ENCODE measurements around the gene SKAP2.

SKAP2 gene

DNA sequence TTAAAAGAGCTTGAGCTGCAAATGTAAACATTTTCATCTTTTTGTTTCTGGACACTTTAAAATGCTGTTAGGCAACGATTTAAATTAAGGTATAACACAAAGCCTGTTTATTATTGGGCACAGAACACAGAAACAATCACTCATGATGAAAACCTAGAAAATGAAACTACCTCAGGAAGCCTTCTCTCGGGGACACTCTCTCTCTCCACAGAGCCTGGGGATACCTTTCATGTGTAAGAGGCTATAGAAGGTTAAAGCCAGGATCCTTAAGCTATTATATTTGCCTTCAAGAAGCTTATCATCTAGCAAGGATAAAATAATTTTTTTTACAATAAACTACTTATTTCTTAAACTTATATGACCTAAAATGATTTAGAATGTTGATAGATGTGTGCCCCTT lies 194.1 kb downstream of the SKAP2 start:
- in situ Hi-C loops (cut with MboI; ENCODE audit: low sequenced_read_pairs): loop anchor here (25.0 kb wide), 1 partner anchor 783 kb away; no protein-coding TSS in a partner anchor

DNA sequence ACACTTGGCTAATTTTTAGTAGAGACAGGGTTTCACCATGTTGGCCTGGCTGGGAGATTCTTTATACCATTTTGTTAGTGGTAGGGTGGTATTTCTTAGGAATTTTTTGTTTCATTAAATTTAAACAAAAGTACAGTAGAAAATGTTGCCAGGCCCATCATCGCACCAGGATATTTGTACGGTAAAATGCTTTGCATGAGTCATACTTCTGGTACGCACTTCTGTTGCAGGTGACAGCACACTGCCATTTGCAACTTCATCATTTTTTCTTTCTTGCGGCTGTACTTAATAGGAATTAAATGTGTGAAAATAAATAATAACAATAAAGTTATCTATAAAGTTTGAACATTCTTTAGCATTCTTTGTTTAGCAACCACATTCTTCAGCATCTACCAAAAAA lies 195.6 kb downstream of the SKAP2 start:
- in situ Hi-C loops (cut with MboI; ENCODE audit: low sequenced_read_pairs): loop anchor here (25.0 kb wide), 1 partner anchor 782 kb away; no protein-coding TSS in a partner anchor

- in situ Hi-C loops (cut with MboI; ENCODE audit: low sequenced_read_pairs): loop anchor here (25.0 kb wide), 1 partner anchor 780 kb away; no protein-coding TSS in a partner anchor
These were observed 196.8 kb downstream of the SKAP2 start for GRCh38 chr7:26667514-26668133.

DNA sequence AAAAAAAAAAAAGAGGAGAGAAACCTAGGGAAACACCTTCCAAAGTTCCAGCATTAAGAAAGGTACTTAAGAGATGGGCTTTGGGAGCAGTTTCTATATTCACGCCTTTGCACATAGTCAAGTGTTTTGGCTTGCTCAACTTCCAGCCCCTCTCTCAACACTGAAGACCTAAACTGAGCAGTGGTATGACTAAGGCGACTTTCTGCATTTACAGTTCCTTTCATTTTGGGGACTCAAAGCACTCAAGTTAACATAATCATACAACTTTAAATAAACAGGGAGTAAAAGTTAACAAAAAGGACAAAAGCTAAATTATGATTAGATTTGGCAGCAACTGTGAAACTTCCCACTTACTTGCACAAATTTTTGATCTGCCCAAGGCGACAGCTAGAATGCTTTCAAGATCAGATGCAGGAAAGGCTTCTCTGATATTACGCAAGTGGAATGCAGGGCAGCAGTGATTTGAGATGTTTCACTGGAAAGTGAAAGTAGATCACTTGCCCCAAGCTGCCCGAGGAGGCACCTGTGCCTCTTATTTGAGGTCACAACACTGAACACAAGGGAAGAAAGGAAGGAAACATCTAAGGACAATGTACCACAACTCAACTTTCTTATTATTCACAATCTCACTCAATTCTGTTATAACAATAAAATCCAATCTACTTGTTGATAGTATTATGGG lies 199.5 kb downstream of the SKAP2 start:
- in situ Hi-C loops (cut with MboI; ENCODE audit: low sequenced_read_pairs): loop anchor here (25.0 kb wide), 1 partner anchor 778 kb away; no protein-coding TSS in a partner anchor

DNA sequence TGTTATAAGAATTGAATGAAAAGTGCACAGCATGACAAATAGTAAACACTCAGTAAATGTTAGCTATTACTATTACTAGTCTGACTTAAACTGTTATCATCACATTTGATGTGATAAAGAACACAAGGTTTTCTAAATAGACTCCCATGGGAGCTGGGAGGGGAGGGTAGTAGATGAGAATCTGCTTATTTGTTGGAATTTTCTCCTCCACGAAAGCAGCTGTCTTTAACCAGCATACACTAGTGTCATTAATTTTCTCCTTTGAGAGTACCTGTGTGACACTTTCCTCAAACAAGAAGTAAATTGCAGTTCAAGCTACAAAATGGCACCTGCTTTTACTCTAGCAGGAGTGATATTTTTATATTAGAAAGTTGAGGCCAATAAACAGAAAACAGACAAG lies 200.1 kb downstream of the SKAP2 start:
- in situ Hi-C loops (cut with MboI; ENCODE audit: low sequenced_read_pairs): loop anchor here (25.0 kb wide), 1 partner anchor 777 kb away; no protein-coding TSS in a partner anchor

DNA sequence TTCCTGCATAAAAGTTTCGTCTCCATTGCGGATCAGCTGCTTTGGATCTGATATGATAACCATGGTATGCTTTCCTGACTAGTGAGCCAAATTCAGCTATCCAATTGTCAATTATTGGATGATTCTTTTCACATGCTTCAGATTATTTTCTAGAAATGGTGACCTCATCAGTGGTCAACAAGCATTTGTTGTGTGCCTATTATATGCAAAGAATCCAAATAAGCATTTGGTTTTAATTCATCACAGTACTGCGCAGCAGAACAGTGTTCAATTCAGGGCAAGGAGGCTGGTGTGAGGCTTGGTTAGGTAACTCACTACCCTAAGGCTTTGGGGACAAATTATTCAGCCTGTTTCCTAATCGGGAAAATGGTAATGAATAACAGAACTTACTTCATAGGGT lies 200.5 kb downstream of the SKAP2 start:
- in situ Hi-C loops (cut with MboI; ENCODE audit: low sequenced_read_pairs): loop anchor here (25.0 kb wide), 1 partner anchor 777 kb away; no protein-coding TSS in a partner anchor

DNA sequence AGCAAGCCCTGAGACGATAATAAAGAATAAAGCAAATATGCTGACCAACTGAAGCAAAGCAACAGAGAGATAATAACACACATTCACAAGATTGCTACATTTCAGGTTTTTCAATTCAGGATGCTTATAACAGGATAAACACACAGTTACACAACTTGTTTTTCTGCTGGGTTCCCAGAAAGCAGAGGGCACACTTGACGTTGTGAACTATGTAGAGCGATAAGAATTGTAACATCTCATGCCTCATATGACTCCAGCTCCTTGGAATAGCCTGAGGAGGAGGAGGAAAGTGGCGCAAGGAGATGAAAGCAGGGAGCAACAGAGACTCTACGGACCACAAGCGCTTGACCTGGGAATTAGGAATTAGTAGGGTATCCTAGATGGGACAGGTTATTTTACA lies 201.7 kb downstream of the SKAP2 start:
- in situ Hi-C loops (cut with MboI; ENCODE audit: low sequenced_read_pairs): loop anchor here (25.0 kb wide), 1 partner anchor 775 kb away; no protein-coding TSS in a partner anchor

DNA sequence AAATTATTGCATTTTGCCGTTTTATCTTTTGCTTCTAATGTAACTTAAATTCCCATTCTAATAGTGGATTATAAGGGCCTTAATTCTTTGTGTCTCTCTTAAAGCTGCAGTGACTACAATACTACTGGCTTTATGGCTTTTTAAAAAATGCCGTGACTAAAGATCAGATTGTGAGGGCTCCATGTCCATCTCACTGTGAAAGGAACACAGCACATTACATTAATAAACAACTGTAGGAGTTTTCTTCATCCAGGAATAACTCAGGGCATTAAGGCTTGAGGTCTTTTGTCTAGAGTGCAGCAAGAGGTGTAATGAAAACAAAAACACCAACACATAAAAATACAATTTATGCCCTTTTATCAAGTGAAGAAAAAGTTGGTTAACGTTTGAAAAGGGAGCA lies 205.3 kb downstream of the SKAP2 start:
- in situ Hi-C loops (cut with MboI; ENCODE audit: low sequenced_read_pairs): loop anchor here (10.0 to 25.0 kb wide), 2 partner anchors 284 to 772 kb away; no protein-coding TSS in a partner anchor

DNA sequence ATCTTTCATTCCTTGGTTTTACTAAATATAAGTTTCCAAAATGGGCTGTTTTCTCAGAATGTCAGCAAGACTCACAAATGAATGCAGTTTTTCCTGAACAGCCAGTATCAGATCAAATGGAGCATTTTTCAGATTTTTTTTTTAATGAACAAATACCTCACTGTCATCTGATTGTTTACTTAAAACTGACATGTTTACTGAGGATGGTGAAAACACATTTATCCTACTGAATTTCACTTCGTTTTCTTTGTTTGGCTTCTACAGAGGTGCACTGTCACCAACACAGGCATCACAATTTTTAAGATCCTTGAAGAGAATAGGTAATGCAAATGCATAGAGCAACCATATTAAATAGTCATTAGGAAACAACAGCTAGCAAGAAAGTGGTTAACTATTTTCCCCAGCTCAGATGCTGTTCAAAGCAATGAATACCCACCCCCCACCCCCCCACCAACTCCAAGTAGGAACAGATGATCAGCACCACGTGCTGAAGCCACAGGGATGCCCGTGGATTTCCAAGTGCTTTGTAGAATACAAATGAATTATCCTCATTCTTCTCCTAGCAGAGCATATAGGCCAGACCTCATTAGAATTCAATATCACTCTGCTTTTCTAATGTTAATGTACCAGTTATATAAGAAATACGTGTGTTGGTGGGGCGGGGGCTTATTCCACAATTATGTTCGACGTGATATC lies 205.9 kb downstream of the SKAP2 start:
- in situ Hi-C loops (cut with MboI; ENCODE audit: low sequenced_read_pairs): loop anchor here (10.0 to 25.0 kb wide), 2 partner anchors 284 to 771 kb away; no protein-coding TSS in a partner anchor

- in situ Hi-C loops (cut with MboI; ENCODE audit: low sequenced_read_pairs): loop anchor here (10.0 to 25.0 kb wide), 2 partner anchors 283 to 771 kb away; no protein-coding TSS in a partner anchor
These were observed 206.6 kb downstream of the SKAP2 start for GRCh38 chr7:26657686-26658388.

DNA sequence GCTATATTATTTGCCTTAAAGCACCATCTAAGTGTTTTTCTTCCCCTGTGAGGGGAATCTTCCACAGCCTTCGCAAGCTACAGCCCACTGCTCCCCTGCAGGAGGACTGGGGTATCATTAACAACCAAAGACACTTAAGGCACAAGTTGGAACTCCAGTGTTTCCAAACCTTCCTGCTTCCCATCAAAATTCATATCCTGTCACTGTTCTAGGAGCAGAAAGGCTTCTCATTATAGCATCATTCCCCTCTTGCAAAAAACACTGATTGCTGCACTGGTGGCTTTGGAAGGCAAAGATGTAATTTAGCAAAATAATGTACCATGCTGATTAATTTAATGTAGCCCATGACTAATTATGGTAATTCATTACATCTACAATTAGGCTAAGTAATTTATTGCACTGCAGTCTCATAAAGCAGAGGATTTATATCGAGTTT lies 207.2 kb downstream of the SKAP2 start:
- in situ Hi-C loops (cut with MboI; ENCODE audit: low sequenced_read_pairs): loop anchor here (10.0 to 25.0 kb wide), 2 partner anchors 282 to 770 kb away; no protein-coding TSS in a partner anchor

- in situ Hi-C loops (cut with MboI; ENCODE audit: low sequenced_read_pairs): loop anchor here (10.0 to 25.0 kb wide), 2 partner anchors 282 to 769 kb away; no protein-coding TSS in a partner anchor
These were observed 207.7 kb downstream of the SKAP2 start for GRCh38 chr7:26656735-26657134.

- in situ Hi-C loops (cut with MboI; ENCODE audit: low sequenced_read_pairs): loop anchor here (10.0 to 25.0 kb wide), 2 partner anchors 281 to 768 kb away; no protein-coding TSS in a partner anchor
These were observed 208.6 kb downstream of the SKAP2 start for GRCh38 chr7:26655781-26656180.

GRCh38 chr7:26653430-26654399 lies 210.7 kb downstream of the SKAP2 start:
- in situ Hi-C loops (cut with MboI; ENCODE audit: low sequenced_read_pairs): loop anchor here (10.0 to 25.0 kb wide), 2 partner anchors 279 to 766 kb away; no protein-coding TSS in a partner anchor

DNA sequence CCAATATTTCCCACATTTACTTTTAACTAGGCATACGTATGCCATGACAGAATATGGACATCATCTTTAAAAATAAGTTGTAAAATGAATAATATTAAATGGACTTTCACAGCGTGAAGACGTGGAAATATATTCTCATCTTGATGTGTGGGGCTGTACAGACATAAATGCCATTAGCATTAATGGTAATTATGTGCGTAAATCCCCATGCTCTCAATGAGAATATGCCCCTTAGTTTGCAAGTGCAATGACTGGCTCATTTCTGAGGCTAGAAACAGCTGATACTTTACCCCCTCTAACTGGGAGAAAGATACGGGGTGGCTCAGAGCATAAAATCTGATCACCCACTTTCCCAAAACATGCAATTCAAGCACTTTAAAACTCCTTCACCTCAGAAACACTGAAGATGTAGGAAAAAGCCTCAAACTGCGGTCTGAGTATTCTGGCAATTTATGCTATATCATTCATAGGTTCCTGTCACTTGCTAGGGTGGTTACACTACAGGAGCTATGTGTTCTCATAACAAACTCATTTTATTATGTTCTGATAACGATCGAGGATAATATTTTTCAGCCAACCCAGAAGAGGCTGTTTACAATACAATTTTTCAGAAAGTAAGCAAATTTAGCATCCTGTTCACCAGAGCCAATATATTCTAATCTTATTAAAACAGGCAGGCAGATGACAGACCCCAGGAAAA lies 211.8 kb downstream of the SKAP2 start:
- in situ Hi-C loops (cut with MboI; ENCODE audit: low sequenced_read_pairs): loop anchor here (10.0 to 25.0 kb wide), 2 partner anchors 278 to 765 kb away; no protein-coding TSS in a partner anchor

DNA sequence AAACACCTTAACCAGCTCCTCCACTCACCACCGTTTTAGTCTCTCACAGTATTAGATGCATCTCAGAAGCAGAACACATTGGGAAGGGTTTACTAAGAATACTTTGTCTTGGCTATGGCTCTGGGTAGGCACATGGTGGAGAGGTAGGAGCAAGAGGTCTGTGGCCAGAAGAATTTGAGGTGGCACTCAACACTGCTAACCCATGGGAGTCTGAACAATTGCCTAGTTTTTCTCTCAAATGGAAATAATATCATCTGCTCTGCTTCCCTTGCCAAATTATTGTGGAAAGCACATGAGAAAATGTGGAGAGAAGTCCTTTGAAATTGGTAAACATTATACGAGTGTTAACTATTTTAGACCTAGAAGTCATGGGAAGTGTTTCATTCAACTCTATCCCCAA lies 214.3 kb downstream of the SKAP2 start:
- in situ Hi-C loops (cut with MboI; ENCODE audit: low sequenced_read_pairs): loop anchor here (10.0 to 25.0 kb wide), 2 partner anchors 275 to 763 kb away; no protein-coding TSS in a partner anchor

- in situ Hi-C loops (cut with MboI; ENCODE audit: low sequenced_read_pairs): no loop called here
These were observed 215.0 kb downstream of the SKAP2 start for GRCh38 chr7:26649388-26649787.

GRCh38 chr7:26648554-26648953 lies 215.8 kb downstream of the SKAP2 start:
- in situ Hi-C loops (cut with MboI; ENCODE audit: low sequenced_read_pairs): no loop called here

All from HL-60/S4 treated with retinoic acid at 250 ng/mL for 4 days and 3 days (cell line).